Hematopoietic multipotent progenitor cell treated with erythropoietin and hydrocortisone succinate and interleukin-3 and kit ligand, for 17 days (in vitro differentiated cells): Measurements from ENCODE around the gene ELAVL1.

Experiments
- DNase-seq: peaks from one replicate; pipeline ENCODE4 v3.0.0-alpha.2; 2015; ENCODE audit warnings: low spot score

The ELAVL1 gene

GRCh38 chr19:7909471-7910067 lies 95.9 kb downstream of the ELAVL1 start:
- DNase-seq = no peak

- no peak for DNase-seq
Observed at GRCh38 chr19:7908742-7909461, 96.5 kb downstream of the ELAVL1 start.
